ENCODE data around the gene DIABLO.
"Not testable (repeated sequence)": the region's sequence is repeated elsewhere in the genome, so short reads cannot be mapped to it uniquely, and the experiment has no call there.

The DIABLO gene

DNA sequence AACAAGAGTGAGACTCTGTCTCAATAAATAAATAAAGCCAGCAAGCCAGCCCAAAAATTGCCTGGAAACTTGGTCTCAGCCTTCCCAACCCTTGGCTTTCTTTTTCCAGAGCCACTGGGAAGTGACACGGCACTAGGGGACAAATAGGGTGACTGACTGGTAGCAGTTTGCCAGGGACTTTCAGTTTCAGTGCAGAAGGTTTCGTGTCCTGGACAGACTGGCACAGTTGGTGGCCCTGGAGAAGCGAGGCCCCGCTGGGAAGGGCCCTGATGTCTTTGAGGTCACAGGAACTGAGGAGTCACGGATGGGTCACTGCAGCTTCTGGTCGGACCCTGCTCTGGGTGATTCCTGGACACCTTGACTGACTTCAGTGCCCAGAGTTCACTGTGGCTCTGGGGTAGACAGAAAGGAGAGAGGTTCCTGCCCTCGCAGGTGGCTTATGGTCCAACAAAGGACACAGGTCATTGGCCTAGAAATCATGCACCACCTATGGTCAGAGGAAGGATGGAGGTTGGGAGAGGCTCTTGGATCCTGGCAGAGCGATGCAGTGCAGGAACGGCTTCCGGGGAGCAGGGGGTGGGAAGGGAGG is 40.3 kb downstream of the DIABLO start:
- Histone ChIP-seq H3K4me3 (ENCODE audit: low read length) (no peak overlapping the region), H3K9me3 (ENCODE audit: insufficient read depth, low read depth, low read length) (no peaks in the 10 kb centered on the region), H3K27ac (ENCODE audit: low read depth, low read length) (no peak overlapping the region), H3K36me3 (ENCODE audit: insufficient read depth, low read length) (no peaks in the 10 kb centered on the region), H3K9ac (ENCODE audit: low read depth, low read length) (no peak overlapping the region), H3K4me1 (ENCODE audit: insufficient read depth, low read length) (no peaks in the 10 kb centered on the region), H3K27me3 (ENCODE audit: insufficient read depth, low read length) (peaks cover 22% of the 10 kb centered on the region)
- WGBS: 93% methylated on average over 10 of the region's 10 CpGs

DNA sequence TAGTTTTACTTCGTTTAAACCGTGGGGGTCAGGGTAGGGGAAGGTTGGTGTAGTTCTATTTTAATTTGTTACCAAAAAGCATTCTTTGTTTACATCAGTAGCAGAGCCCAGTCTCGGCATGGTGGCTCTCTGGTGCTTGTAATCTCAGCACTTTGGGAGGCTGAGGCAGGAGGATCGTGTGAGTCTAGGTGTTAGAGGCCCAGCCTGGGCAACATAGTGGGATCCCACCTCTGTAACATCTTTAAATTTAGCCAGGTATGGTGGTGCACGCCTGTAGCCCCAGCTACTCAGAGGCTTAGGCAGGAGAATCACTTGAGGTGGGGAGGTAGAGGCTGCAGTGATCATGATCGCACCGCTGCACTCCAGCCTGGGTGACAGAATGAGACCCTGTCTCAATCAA is 40.8 kb downstream of the DIABLO start:
- no peak overlapping the region for H3K4me3 ChIP-seq (ENCODE audit: low read length)
- no peaks in the 10 kb centered on the region for H3K4me1 ChIP-seq (ENCODE audit: insufficient read depth, low read length)
- WGBS: 88% methylated on average over 7 of the region's 7 CpGs
- H3K27me3 ChIP-seq (ENCODE audit: insufficient read depth, low read length): peaks cover 22% of the 10 kb centered on the region
- no peaks in the 10 kb centered on the region for H3K36me3 ChIP-seq (ENCODE audit: insufficient read depth, low read length)
- H3K27ac ChIP-seq (ENCODE audit: low read depth, low read length): no peak overlapping the region
- H3K9me3 ChIP-seq (ENCODE audit: insufficient read depth, low read depth, low read length): no peaks in the 10 kb centered on the region
- H3K9ac ChIP-seq (ENCODE audit: low read depth, low read length): no peak overlapping the region

DNA sequence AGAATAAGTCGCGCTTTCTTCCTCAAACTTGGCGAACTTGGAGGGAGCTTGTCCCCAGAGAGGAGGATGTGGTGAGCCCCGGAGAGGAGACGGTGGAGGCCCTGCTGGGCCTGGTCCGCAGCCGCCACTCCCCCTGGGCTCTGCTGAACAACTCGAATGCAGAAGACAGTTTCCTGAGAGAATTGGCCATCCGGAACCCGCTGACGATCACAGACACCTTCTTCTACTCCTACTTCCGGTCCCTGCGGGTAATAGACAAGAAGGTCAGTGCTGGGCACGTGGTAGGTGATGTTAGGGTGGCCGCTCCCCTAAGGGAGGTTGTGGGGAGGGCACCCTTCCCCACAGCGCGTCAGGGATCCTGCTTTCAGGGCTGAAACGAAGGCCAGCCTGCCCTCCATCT is 41.3 kb downstream of the DIABLO start:
- Histone ChIP-seq H3K27me3 (ENCODE audit: insufficient read depth, low read length) (peaks cover 22% of the 10 kb centered on the region), H3K9me3 (ENCODE audit: insufficient read depth, low read depth, low read length) (no peaks in the 10 kb centered on the region), H3K4me1 (ENCODE audit: insufficient read depth, low read length) (no peaks in the 10 kb centered on the region), H3K27ac (ENCODE audit: low read depth, low read length) (no peak overlapping the region), H3K4me3 (ENCODE audit: low read length) (no peak overlapping the region), H3K9ac (ENCODE audit: low read depth, low read length) (no peak overlapping the region), H3K36me3 (ENCODE audit: insufficient read depth, low read length) (no peaks in the 10 kb centered on the region)
- WGBS: 83% methylated on average over 18 of the region's 18 CpGs

DNA sequence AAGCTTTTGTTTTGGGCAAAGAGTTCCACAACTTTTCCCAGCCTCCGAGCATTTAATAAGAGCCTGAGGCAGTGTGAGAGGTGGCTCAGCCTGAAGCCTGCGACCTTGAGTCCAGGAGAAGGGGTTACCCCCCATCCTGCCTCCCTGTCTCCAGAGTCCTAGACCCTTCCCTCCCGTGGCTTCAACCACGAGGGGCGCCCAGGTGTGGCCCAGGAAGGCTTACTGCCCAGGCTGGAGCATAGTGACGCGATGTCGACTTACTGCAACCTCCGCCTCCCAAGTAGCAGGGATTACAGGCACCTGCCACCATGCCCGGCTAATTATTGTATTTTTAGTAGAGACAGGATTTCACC is 42.3 kb downstream of the DIABLO start:
- Histone ChIP-seq H3K4me3 (ENCODE audit: low read length) (peak overlapping the region; percentile 52), H3K9ac (ENCODE audit: low read depth, low read length) (no peak overlapping the region), H3K27me3 (ENCODE audit: insufficient read depth, low read length) (peaks cover 22% of the 10 kb centered on the region), H3K27ac (ENCODE audit: low read depth, low read length) (no peak overlapping the region), H3K4me1 (ENCODE audit: insufficient read depth, low read length) (no peaks in the 10 kb centered on the region), H3K9me3 (ENCODE audit: insufficient read depth, low read depth, low read length) (no peaks in the 10 kb centered on the region), H3K36me3 (ENCODE audit: insufficient read depth, low read length) (no peaks in the 10 kb centered on the region)
- WGBS: 79% methylated on average over 10 of the region's 10 CpGs

GRCh38 chr12:122182887-122183587 is 42.8 kb downstream of the DIABLO start, which contains the start of gene LRRC43:
Gene LRRC43, plus strand, starts transcription at chr12:122183123. Its CDS starts 22 bp downstream, at chr12:122183145.
- H3K27me3 ChIP-seq (ENCODE audit: insufficient read depth, low read length): peaks cover 22% of the 10 kb centered on the region
- no peak within 1 kb of the TSS for H3K27ac ChIP-seq (ENCODE audit: low read depth, low read length)
- no peaks in the 10 kb centered on the region for H3K36me3 ChIP-seq (ENCODE audit: insufficient read depth, low read length)
- H3K9me3 ChIP-seq (ENCODE audit: insufficient read depth, low read depth, low read length): no peaks in the 10 kb centered on the region
- no peaks in the 10 kb centered on the region for H3K4me1 ChIP-seq (ENCODE audit: insufficient read depth, low read length)
- H3K4me3 ChIP-seq (ENCODE audit: low read length): peak within 1 kb of the TSS; percentile 52
- H3K9ac ChIP-seq (ENCODE audit: low read depth, low read length): no peak within 1 kb of the TSS
- WGBS: 4% methylated on average over 63 of the region's 63 CpGs

GRCh38 chr12:122176473-122176872 is 49.4 kb downstream of the DIABLO start:
- H3K4me1 ChIP-seq (ENCODE audit: insufficient read depth, low read length); H3K4me3 ChIP-seq (ENCODE audit: low read length); H3K9ac ChIP-seq (ENCODE audit: low read depth, low read length); H3K36me3 ChIP-seq (ENCODE audit: insufficient read depth, low read length); H3K27me3 ChIP-seq (ENCODE audit: insufficient read depth, low read length); H3K9me3 ChIP-seq (ENCODE audit: insufficient read depth, low read depth, low read length); H3K27ac ChIP-seq (ENCODE audit: low read depth, low read length): not testable (repeated sequence)
- WGBS: 100% methylated on average over 3 of the region's 4 CpGs

DNA sequence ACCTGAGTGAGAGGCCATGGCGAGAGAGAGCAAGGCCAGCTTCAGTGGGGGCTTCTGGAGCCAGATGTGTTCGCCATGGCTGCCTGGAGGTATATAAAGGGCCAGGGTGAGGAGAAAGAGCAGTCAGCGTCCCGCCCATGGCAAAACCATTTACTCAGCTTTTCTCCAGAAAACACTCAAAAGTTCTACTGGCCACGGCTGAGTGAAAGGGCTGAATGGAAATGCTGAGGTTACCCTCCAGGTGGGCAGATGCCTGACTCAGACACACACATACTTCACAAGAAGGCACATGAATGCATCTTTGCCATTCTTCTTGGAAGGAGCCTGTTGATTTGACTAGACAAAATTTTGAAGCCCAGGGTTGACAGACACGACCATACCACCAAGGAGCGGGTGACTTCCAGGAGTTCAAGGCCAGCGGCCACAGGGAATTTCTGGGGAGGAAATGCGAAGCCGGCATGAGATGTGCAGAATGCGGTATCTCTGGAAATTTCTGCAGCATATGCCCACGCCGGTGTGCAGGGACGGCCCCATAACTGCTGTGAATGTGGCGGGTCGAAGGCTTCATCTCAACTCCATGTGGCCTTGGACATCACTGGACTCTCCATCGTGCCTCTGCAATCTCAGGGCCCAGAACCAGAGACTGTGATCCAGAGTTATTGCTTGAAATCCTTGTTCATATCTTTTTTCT is 51.6 kb downstream of the DIABLO start, which contains the start of gene IL31:
IL31 (minus strand) TSS at position 67 of the 691 bp plus-strand sequence; CDS start at position 18, 49 bp downstream.
- no peak within 1 kb of the TSS for H3K9ac ChIP-seq (ENCODE audit: low read depth, low read length)
- no peak within 1 kb of the TSS for H3K4me3 ChIP-seq (ENCODE audit: low read length)
- H3K27me3 ChIP-seq (ENCODE audit: insufficient read depth, low read length): no peaks in the 10 kb centered on the region
- WGBS: 93% methylated on average over 17 of the region's 17 CpGs
- no peaks in the 10 kb centered on the region for H3K4me1 ChIP-seq (ENCODE audit: insufficient read depth, low read length)
- no peaks in the 10 kb centered on the region for H3K36me3 ChIP-seq (ENCODE audit: insufficient read depth, low read length)
- no peak within 1 kb of the TSS for H3K27ac ChIP-seq (ENCODE audit: low read depth, low read length)
- no peaks in the 10 kb centered on the region for H3K9me3 ChIP-seq (ENCODE audit: insufficient read depth, low read depth, low read length)

GRCh38 chr12:122172262-122172939 is 53.5 kb downstream of the DIABLO start:
- no peaks in the 10 kb centered on the region for H3K36me3 ChIP-seq (ENCODE audit: insufficient read depth, low read length)
- no peak overlapping the region for H3K4me3 ChIP-seq (ENCODE audit: low read length)
- H3K27me3 ChIP-seq (ENCODE audit: insufficient read depth, low read length): no peaks in the 10 kb centered on the region
- H3K9me3 ChIP-seq (ENCODE audit: insufficient read depth, low read depth, low read length): no peaks in the 10 kb centered on the region
- H3K27ac ChIP-seq (ENCODE audit: low read depth, low read length): no peak overlapping the region
- WGBS: 88% methylated on average over 17 of the region's 17 CpGs
- no peak overlapping the region for H3K9ac ChIP-seq (ENCODE audit: low read depth, low read length)
- H3K4me1 ChIP-seq (ENCODE audit: insufficient read depth, low read length): no peaks in the 10 kb centered on the region

DNA sequence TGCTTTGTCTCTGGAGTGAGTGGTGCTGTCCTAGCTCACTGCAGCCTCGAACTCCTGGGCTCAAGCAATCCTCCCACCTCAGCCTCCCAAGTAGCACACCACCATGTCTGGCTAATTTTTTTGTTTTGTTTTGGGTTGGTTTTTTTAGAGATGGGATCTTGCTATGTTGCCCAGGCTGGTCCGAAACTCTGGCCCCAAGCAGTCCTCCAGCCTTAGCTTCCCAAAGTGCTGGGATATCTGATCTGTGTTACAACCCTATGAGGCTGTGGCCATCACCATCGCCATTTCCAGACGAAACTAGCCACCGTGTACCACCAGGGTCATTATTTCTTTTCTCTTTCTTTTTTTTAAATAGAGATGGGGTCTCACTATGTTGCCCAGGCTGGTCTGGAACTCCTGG is 54.5 kb downstream of the DIABLO start:
- no peak overlapping the region for H3K9ac ChIP-seq (ENCODE audit: low read depth, low read length)
- 92% methylated on average over 3 of the region's 5 CpGs for WGBS
- H3K36me3 ChIP-seq (ENCODE audit: insufficient read depth, low read length): no peaks in the 10 kb centered on the region
- no peaks in the 10 kb centered on the region for H3K9me3 ChIP-seq (ENCODE audit: insufficient read depth, low read depth, low read length)
- H3K27ac ChIP-seq (ENCODE audit: low read depth, low read length): no peak overlapping the region
- no peaks in the 10 kb centered on the region for H3K27me3 ChIP-seq (ENCODE audit: insufficient read depth, low read length)
- 0 out of 2 replicates have a peak, but pooled peaks cover 3% of the 10 kb centered on the region for H3K4me1 ChIP-seq (ENCODE audit: insufficient read depth, low read length)
- no peak overlapping the region for H3K4me3 ChIP-seq (ENCODE audit: low read length)

GRCh38 chr12:122168492-122168891 is 57.4 kb downstream of the DIABLO start:
- no peak overlapping the region for H3K27ac ChIP-seq (ENCODE audit: low read depth, low read length)
- no peak overlapping the region for H3K9ac ChIP-seq (ENCODE audit: low read depth, low read length)
- over 99% methylated on average over 3 of the region's 3 CpGs for WGBS
- no peaks in the 10 kb centered on the region for H3K9me3 ChIP-seq (ENCODE audit: insufficient read depth, low read depth, low read length)
- 0 out of 2 replicates have a peak, but pooled peaks cover 5% of the 10 kb centered on the region for H3K4me1 ChIP-seq (ENCODE audit: insufficient read depth, low read length)
- no peaks in the 10 kb centered on the region for H3K36me3 ChIP-seq (ENCODE audit: insufficient read depth, low read length)
- H3K27me3 ChIP-seq (ENCODE audit: insufficient read depth, low read length): no peaks in the 10 kb centered on the region
- H3K4me3 ChIP-seq (ENCODE audit: low read length): no peak overlapping the region

Measured in HUES64 (cell line).